HG03565 (cell line): Measurements from ENCODE around the gene DCDC2B.
"Not testable (repeated sequence)": the region's sequence is repeated elsewhere in the genome, so short reads cannot be mapped to it uniquely, and the experiment has no call there.

ENCODE experiments used
- ATAC-seq: cut with Tn5 transposase; IDR thresholded peaks from one replicate; pipeline ENCODE4 v1.9.1; 2021; ENCODE audit warnings: mild to moderate bottlenecking, moderate library complexity; ENCODE audit not compliant: unreplicated experiment

Gene DCDC2B

GRCh38 chr1:32255072-32256071, 46.5 kb downstream of the DCDC2B start:
- no peak for ATAC-seq

GRCh38 chr1:32256473-32257226, 47.8 kb downstream of the DCDC2B start:
- ATAC-seq: no peak

GRCh38 chr1:32257227-32257508, 48.3 kb downstream of the DCDC2B start:
- no peak for ATAC-seq

GRCh38 chr1:32263236-32263593, 54.3 kb downstream of the DCDC2B start:
- not testable (repeated sequence) for ATAC-seq

- no peak for ATAC-seq
Observed at GRCh38 chr1:32263744-32264143, 54.9 kb downstream of the DCDC2B start.
